ENCODE measurements around the gene GADD45A.
A peak's percentile ranks its signal among the peaks of the same experiment; 100 is the strongest.

Gene GADD45A

DNA sequence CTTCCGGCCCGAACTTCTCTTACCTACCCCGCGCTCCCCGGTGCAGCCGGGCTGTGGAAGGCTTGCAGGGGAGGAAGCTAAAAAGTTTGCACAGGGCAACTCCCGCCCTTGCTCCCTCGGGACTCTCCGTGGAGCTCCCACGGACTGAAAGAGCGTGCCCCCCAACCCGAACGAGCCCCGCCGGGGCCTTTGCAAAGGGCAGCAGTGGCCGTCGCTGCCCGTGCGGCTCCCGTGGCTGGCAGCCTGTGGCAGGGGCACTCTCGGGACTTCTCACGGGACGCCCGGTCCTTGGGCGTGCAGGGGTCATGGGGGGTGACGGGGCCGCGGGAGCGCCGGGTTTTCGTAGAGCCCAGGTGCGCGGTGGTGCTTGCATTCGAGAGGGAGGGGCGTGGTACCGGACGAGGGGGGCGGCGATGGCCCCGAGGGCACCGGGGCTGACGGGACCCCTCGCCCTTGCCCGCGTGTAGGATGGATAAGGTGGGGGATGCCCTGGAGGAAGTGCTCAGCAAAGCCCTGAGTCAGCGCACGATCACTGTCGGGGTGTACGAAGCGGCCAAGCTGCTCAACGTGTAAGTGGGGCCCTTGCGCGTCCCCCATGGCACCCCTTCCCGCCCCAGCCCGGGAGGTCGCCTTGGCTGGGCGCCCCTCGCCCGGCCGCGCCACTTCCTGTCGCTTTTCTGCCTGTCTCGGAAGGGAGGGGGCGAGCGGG, 711 bp downstream of the GADD45A start (continued):
- TF ChIP-seq ZNF791 (tag by site-specific recombination; IDR thresholded peaks at IDR 0.05) (no peak), SP7 (tag by site-specific recombination; IDR thresholded peaks at IDR 0.05) (no peak; the same call in 1 of the 2 replicates), GFI1B (tag by site-specific recombination; IDR thresholded peaks at IDR 0.05) (no peak), ZNF274 (IDR thresholded peaks at IDR 0.05; ENCODE audit: low read length) (no peak), ZNF274 (tag by site-specific recombination; IDR thresholded peaks at IDR 0.05; ENCODE audit: borderline replicate concordance) (no peak), OSR2 (tag by site-specific recombination; IDR thresholded peaks at IDR 0.05) (no peak), ZNF707 (tag by site-specific recombination; IDR thresholded peaks at IDR 0.05) (no peak), ZBTB17 (tag by site-specific recombination; IDR thresholded peaks at IDR 0.05) (no peak), ZNF223 (tag by site-specific recombination; IDR thresholded peaks at IDR 0.05) (no peak), ZFP41 (tag by site-specific recombination; IDR thresholded peaks at IDR 0.05; ENCODE audit: borderline replicate concordance) (peak; percentile 19; the same call in 1 of the 2 replicates), PATZ1 (tag by site-specific recombination; IDR thresholded peaks at IDR 0.05) (peak; percentile 80; the same call in 1 of the 2 replicates), ZNF654 (tag by site-specific recombination; IDR thresholded peaks at IDR 0.05; ENCODE audit: low read depth) (no peak), ZNF776 (tag by site-specific recombination; IDR thresholded peaks at IDR 0.05; ENCODE audit: borderline replicate concordance) (no peak), ZNF354C (tag by site-specific recombination; IDR thresholded peaks at IDR 0.05; ENCODE audit: borderline replicate concordance, low read depth) (no peak), HOXD13 (CRISPR knock-in tag; IDR thresholded peaks at IDR 0.05; ENCODE audit: borderline replicate concordance) (no peak), ZNF449 (tag by site-specific recombination; IDR thresholded peaks at IDR 0.05) (no peak), ZNF510 (tag by site-specific recombination; IDR thresholded peaks at IDR 0.05; ENCODE audit: insufficient replicate concordance) (no peak), ZNF10 (tag by site-specific recombination; IDR thresholded peaks at IDR 0.05) (no peak), ZNF391 (tag by site-specific recombination; IDR thresholded peaks at IDR 0.05; ENCODE audit: borderline replicate concordance, low read depth) (no peak; the same call in 1 of the 2 replicates), MEIS1 (CRISPR knock-in tag; IDR thresholded peaks at IDR 0.05; ENCODE audit: borderline replicate concordance) (no peak), ZNF423 (tag by site-specific recombination; IDR thresholded peaks at IDR 0.05) (0 out of 2 replicates have a peak, but pooled peaks have one; percentile 57)
- TF ChIP-seq, protein P1, sequence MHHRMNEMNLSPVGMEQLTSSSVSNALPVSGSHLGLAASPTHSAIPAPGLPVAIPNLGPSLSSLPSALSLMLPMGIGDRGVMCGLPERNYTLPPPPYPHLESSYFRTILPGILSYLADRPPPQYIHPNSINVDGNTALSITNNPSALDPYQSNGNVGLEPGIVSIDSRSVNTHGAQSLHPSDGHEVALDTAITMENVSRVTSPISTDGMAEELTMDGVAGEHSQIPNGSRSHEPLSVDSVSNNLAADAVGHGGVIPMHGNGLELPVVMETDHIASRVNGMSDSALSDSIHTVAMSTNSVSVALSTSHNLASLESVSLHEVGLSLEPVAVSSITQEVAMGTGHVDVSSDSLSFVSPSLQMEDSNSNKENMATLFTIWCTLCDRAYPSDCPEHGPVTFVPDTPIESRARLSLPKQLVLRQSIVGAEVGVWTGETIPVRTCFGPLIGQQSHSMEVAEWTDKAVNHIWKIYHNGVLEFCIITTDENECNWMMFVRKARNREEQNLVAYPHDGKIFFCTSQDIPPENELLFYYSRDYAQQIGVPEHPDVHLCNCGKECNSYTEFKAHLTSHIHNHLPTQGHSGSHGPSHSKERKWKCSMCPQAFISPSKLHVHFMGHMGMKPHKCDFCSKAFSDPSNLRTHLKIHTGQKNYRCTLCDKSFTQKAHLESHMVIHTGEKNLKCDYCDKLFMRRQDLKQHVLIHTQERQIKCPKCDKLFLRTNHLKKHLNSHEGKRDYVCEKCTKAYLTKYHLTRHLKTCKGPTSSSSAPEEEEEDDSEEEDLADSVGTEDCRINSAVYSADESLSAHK (tag by site-specific recombination; IDR thresholded peaks at IDR 0.05) = no peak
- TF ChIP-seq, protein P2, sequence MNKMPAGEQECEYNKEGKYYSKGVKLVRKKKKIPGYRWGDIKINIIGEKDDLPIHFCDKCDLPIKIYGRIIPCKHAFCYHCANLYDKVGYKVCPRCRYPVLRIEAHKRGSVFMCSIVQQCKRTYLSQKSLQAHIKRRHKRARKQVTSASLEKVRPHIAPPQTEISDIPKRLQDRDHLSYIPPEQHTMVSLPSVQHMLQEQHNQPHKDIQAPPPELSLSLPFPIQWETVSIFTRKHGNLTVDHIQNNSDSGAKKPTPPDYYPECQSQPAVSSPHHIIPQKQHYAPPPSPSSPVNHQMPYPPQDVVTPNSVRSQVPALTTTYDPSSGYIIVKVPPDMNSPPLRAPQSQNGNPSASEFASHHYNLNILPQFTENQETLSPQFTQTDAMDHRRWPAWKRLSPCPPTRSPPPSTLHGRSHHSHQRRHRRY (tag by site-specific recombination; IDR thresholded peaks at IDR 0.05) = no peak
- TF ChIP-seq, protein P3, sequence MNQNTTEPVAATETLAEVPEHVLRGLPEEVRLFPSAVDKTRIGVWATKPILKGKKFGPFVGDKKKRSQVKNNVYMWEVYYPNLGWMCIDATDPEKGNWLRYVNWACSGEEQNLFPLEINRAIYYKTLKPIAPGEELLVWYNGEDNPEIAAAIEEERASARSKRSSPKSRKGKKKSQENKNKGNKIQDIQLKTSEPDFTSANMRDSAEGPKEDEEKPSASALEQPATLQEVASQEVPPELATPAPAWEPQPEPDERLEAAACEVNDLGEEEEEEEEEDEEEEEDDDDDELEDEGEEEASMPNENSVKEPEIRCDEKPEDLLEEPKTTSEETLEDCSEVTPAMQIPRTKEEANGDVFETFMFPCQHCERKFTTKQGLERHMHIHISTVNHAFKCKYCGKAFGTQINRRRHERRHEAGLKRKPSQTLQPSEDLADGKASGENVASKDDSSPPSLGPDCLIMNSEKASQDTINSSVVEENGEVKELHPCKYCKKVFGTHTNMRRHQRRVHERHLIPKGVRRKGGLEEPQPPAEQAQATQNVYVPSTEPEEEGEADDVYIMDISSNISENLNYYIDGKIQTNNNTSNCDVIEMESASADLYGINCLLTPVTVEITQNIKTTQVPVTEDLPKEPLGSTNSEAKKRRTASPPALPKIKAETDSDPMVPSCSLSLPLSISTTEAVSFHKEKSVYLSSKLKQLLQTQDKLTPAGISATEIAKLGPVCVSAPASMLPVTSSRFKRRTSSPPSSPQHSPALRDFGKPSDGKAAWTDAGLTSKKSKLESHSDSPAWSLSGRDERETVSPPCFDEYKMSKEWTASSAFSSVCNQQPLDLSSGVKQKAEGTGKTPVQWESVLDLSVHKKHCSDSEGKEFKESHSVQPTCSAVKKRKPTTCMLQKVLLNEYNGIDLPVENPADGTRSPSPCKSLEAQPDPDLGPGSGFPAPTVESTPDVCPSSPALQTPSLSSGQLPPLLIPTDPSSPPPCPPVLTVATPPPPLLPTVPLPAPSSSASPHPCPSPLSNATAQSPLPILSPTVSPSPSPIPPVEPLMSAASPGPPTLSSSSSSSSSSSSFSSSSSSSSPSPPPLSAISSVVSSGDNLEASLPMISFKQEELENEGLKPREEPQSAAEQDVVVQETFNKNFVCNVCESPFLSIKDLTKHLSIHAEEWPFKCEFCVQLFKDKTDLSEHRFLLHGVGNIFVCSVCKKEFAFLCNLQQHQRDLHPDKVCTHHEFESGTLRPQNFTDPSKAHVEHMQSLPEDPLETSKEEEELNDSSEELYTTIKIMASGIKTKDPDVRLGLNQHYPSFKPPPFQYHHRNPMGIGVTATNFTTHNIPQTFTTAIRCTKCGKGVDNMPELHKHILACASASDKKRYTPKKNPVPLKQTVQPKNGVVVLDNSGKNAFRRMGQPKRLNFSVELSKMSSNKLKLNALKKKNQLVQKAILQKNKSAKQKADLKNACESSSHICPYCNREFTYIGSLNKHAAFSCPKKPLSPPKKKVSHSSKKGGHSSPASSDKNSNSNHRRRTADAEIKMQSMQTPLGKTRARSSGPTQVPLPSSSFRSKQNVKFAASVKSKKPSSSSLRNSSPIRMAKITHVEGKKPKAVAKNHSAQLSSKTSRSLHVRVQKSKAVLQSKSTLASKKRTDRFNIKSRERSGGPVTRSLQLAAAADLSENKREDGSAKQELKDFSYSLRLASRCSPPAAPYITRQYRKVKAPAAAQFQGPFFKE (tag by site-specific recombination; IDR thresholded peaks at IDR 0.05; ENCODE audit: borderline replicate concordance) = no peak
- TF ChIP-seq, protein P4, sequence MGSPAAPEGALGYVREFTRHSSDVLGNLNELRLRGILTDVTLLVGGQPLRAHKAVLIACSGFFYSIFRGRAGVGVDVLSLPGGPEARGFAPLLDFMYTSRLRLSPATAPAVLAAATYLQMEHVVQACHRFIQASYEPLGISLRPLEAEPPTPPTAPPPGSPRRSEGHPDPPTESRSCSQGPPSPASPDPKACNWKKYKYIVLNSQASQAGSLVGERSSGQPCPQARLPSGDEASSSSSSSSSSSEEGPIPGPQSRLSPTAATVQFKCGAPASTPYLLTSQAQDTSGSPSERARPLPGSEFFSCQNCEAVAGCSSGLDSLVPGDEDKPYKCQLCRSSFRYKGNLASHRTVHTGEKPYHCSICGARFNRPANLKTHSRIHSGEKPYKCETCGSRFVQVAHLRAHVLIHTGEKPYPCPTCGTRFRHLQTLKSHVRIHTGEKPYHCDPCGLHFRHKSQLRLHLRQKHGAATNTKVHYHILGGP (tag by site-specific recombination; IDR thresholded peaks at IDR 0.05) = no peak
